HUDEP-2 (cell line): ENCODE measurements around the gene U2AF1L4.
A peak's percentile ranks its signal among the peaks of the same experiment; 100 is the strongest.
"Not testable (repeated sequence)": the region's sequence is repeated elsewhere in the genome, so short reads cannot be mapped to it uniquely, and the experiment has no call there.

Experiments used
- DNase-seq, 76 experiments: peaks; one replicate each; lab custom pipeline; 2025; ENCODE audit not compliant: unreplicated experiment in 76 of 76; lab: John Stamatoyannopoulos, UW

Gene U2AF1L4

DNA sequence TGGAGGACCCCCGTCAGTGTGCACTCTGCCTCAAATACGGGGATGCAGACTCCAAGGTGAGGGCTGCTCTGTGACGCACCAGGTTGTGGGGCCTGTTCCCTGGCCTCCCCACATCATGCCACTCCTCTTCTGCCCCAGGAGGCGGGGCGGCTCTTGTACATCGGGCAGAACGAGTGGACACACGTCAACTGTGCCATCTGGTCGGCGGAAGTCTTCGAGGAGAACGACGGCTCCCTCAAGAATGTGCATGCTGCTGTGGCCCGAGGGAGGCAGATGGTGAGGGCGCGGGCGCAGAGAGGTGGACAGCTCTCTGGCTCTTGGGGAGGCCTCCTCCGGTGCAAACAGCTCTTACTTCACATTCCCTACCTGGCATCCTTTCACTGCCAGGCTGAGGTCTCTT lies 16.2 kb downstream of the U2AF1L4 start:
- no peak for DNase-seq

GRCh38 chr19:35727956-35728706 lies 17.1 kb downstream of the U2AF1L4 start:
- DNase-seq: no peak

DNA sequence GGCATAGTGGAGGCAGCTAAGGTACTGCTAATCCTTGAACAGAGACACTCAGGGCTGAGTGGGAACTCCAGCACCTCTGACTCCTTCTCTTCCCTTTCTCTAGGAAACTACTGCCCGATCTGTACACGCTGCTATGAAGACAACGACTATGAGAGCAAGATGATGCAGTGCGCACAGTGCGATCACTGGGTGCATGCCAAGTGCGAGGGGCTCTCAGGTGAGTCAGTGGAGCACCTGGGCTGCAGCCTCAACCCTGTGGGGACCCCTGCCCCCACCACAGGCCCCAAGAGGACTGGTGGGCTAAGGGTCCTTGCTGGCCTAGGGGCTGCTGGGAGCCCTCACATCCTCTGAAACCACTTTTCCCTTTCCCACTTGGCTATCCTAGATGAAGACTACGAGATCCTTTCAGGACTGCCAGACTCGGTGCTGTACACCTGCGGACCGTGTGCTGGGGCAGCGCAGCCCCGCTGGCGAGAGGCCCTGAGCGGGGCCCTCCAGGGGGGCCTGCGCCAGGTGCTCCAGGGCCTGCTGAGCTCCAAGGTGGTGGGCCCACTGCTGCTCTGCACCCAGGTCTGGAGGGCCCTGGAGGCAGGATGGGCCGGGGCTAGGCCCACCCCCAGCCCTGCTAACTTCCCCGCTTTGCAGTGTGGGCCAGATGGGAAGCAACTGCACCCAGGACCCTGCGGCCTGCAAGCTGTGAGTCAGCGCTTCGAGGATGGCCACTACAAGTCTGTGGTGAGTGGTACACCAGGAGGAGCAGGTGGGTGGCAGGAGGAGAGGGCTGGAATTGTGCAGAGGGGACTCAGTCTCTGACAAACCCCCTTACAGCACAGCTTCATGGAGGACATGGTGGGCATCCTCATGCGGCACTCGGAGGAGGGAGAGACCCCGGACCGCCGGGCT lies 17.9 kb downstream of the U2AF1L4 start:
- DNase-seq: no peak

GRCh38 chr19:35725216-35725861 lies 19.9 kb downstream of the U2AF1L4 start:
- DNase-seq: no peak

DNA sequence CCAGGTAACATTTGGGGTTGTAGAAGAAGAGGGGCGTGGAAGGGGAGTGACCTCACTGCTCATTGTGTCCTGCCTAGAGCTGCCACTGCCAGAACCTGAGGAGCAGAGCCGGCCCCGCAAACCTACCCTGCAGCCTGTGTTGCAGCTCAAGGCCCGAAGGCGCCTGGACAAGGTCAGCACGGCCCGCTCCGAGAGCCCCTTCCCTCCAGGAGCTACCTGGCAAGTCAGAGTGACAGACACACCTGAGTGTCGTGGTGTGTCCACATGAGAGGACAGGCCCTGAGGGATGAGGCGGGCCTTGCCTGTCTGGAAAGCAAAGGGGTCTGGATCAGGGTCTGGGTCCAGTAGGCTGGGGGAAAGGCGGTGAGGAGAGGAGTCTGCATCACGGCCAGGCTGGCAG lies 20.7 kb downstream of the U2AF1L4 start:
- no peak for DNase-seq

GRCh38 chr19:35724132-35724531 lies 21.1 kb downstream of the U2AF1L4 start:
- DNase-seq: not testable (repeated sequence)

GRCh38 chr19:35723671-35724070 lies 21.5 kb downstream of the U2AF1L4 start:
- no peak for DNase-seq

DNA sequence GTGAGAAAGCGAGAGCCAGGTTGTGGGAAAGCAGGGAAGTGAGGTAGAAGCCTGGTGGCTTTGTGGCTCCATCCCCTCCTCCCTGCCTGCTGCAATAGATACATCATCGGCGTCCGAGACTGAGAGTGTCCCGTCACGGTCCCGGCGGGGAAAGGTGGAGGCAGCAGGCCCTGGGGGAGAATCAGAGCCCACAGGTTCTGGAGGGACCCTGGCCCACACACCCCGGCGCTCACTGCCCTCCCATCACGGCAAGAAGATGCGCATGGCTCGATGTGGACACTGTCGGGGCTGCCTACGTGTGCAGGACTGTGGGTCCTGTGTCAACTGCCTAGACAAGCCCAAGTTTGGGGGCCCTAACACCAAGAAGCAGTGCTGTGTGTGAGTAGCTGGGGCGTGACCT lies 22.3 kb downstream of the U2AF1L4 start:
- DNase-seq: no peak

DNA sequence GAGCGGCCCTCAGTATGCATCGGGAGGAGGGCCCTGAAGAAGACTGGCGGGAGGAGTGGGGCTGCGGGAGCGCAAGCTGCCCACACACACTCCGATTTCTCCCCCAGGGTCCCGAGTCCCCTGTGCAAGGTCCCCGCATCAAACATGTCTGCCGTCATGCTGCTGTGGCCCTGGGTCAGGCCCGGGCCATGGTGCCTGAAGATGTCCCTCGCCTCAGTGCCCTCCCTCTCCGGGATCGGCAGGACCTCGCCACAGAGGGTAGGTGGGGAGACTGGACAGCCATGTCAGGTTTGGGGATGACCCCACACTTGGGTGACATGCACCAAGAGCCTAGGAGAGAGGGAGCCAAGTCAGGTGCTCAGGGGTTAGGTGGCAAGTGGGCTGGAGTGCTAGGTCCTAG lies 22.8 kb downstream of the U2AF1L4 start:
- no peak for DNase-seq

- DNase-seq: no peak
Observed at GRCh38 chr19:35721374-35721773, 23.8 kb downstream of the U2AF1L4 start.

- no peak for DNase-seq
Observed at GRCh38 chr19:35720648-35721047, 24.6 kb downstream of the U2AF1L4 start.

GRCh38 chr19:35720163-35720524 lies 25.1 kb downstream of the U2AF1L4 start:
- no peak for DNase-seq

DNA sequence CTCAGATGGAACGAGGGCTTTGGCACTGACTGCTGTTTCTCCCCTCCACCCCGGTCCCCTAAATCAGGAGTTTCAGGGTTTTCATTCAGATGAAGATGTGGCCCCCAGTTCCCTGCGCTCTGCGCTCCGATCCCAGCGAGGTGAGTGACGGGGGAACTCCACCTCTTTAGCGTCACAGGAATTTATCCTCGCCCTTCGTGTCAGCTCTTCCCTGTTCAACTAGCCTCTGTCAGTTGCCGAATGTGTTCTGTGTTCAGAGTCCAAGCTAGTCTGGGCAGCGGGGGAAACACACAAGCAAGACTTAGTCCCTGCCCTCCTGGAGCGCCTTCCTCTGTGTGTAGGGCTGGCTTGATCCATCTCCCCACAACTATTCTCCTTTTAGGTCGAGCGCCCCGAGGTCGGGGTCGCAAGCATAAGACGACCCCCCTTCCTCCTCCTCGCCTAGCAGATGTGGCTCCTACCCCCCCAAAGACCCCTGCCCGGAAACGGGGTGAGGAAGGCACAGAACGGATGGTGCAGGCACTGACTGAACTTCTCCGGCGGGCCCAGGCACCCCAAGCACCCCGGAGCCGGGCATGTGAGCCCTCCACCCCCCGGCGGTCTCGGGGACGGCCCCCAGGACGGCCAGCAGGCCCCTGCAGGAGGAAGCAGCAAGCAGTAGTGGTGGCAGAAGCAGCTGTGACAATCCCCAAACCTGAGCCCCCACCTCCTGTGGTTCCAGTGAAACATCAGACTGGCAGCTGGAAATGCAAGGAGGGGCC lies 25.6 kb downstream of the U2AF1L4 start:
- DNase-seq: no peak

GRCh38 chr19:35718345-35719041 lies 26.7 kb downstream of the U2AF1L4 start:
- peak in 26 of 76 experiments; percentile 12 to 83 (median 30) for DNase-seq

DNA sequence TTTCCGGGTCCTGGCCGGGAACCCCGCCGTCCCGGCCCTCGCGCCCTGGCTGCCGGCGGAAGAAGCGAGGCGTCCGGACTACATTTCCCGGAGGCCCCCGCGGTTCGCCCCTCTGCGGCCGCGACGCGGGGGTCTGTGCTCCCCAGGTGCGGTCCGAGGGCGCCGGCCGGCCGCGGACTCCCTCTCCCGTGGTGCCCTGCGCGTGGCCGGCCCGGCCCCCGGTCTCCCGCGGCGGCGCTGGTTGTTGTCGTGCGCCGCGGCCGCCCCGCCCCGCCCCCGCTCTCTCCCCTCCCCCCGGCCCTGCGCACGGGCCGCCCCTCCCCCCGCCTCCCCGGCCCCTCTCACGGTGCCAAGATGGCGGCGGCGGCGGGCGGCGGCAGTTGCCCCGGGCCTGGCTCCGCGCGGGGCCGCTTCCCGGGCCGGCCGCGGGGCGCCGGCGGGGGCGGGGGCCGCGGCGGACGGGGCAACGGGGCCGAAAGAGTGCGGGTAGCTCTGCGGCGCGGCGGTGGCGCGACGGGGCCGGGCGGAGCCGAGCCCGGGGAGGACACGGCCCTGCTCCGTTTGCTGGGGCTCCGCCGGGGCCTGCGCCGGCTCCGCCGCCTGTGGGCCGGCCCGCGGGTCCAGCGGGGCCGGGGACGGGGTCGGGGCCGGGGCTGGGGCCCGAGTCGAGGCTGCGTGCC lies 27.4 kb downstream of the U2AF1L4 start, which contains the start of gene KMT2B:
KMT2B (plus strand) TSS at position 339 of the 680 bp plus-strand sequence; CDS start at position 355, 16 bp downstream.
- peak in 13 of 76 experiments; percentile 78 to 98 (median 94) for DNase-seq

DNA sequence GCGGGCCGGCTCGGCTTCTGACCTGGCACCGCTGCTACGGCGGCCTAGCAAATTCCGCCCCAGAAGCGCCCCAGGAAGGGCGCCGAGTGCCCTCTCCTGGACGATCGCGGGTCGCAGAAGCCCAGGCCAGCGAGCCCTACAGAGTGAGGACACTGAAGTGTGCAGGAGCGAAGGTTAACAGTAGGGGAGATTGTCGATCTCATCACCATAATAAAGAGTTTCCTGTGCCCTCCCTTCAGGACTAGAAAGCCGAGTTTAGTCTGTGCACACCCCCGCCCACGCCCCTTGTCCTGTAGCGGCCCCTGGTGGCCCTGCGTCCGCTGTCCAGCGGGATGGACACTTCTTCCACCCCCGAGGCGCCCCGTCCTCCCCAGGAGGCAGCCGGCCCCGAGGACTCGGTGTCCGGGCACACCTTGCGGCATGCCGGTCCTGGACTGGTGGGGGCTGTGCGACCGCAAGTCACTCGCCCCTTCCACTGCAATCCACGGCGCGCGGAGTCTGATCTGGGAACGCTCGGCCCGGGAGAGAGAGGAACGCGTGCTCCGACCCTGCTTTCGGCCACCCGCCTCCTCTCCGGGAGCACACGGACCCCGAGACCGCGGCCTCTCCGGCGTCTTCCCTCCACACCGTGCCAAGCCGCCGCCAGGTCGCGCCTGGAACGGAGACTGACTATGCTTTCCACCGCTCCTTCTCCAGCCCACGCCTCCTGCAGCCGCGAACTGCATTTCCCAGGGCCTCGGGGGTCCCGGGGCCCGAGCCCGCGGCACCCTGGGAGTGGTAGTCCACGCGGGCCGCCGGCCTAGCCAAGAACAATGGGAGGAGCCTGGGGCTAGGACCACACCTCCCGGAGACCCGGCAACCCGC lies 28.2 kb downstream of the U2AF1L4 start:
- peak in 75 of 76 experiments; percentile 52 to 98 (median 96) for DNase-seq

GRCh38 chr19:35715981-35716800 lies 29.0 kb downstream of the U2AF1L4 start:
- peak in 9 of 76 experiments; percentile 45 to 73 (median 65) for DNase-seq
